HepG2 (cell line): Measurements from ENCODE around the gene PLIN3. TPM values are rescaled to one million over a fixed set of nuclear protein-coding genes. Genes with fewer than 3 reads are reported as not detected.

ENCODE experiments used
- ATAC-seq: fragments of 200-7000 bp; cut with Tn5 transposase; 3 replicates; pipeline ENCODE4 v1.9.1; 2020; ENCODE audit warnings: mild to moderate bottlenecking, moderate library complexity
- BruUV-seq: library from RNA; stranded (reverse); fragments of 400-500 nt; replicated peaks from 2 replicates; lab custom pipeline; 2021; lab: Mats Ljungman, UMichigan
- CTCF ChIA-PET: fragments of 300-600 bp; formaldehyde crosslinking; extraction: SDS; loops from one replicate; lab custom pipeline; 2021; ENCODE audit warnings: low total read pairs, inconsistent platforms, low intra/inter-chr PET ratio; lab: Yijun Ruan, JAX
- POLR2A ChIA-PET: fragments of 350-600 bp; sonication (Branson Sonifier 250); formaldehyde crosslinking; loops from one replicate; lab custom pipeline; 2020; ENCODE audit warnings: antibody characterized with exemption, inconsistent platforms; lab: Yijun Ruan, JAX
- DNase-seq: peaks from one replicate; pipeline ENCODE4 v3.0.0-alpha.2; 2015; ENCODE audit warnings: low spot score
- FAIRE-seq: peaks from 3 replicates; lab custom pipeline; 2011; peaks lifted over from hg19 to GRCh38; lab: Jason Lieb, UNC
- H2AFZ ChIP-seq: one replicate; pipeline ENCODE4 v1.6.1; 2011; ENCODE audit warnings: low read length, inconsistent platforms
- H3K27ac ChIP-seq: fragments of 300-600 bp; 3 replicates; pipeline ENCODE4 v1.8.0; 2011; ENCODE audit warnings: mixed run types, mild to moderate bottlenecking, mixed read lengths, low read length, inconsistent platforms; ENCODE audit not compliant: insufficient read depth; ENCODE audit errors: extremely low read length
- H3K27me3 ChIP-seq, 2 experiments: fragments of 200-600 bp in 1 of 2; 2 replicates in 1 of 2; 3 replicates in 1 of 2; pipeline versions ENCODE4 v1.6.0 to v1.8.0; 2011; ENCODE audit warnings: low read length in 2 of 2, mild to moderate bottlenecking in 2 of 2, moderate library complexity in 2 of 2, inconsistent platforms in 1 of 2; ENCODE audit not compliant: insufficient read depth in 2 of 2, control insufficient read depth in 1 of 2
- H3K36me3 ChIP-seq, 2 experiments: fragments of 200-600 bp in 1 of 2; replicated peaks in 1 of 2; 2 replicates in 1 of 2; 3 replicates in 1 of 2; pipeline versions ENCODE4 v1.5.1 to v1.8.0; 2011; ENCODE audit warnings: low read length in 2 of 2, inconsistent platforms in 1 of 2; ENCODE audit not compliant: insufficient read depth in 2 of 2, control insufficient read depth in 1 of 2
- H3K4me1 ChIP-seq: 2 replicates; pipeline ENCODE4 v1.5.1; 2012; ENCODE audit warnings: low read length, inconsistent platforms; ENCODE audit not compliant: insufficient read depth
- H3K4me2 ChIP-seq: 2 replicates; pipeline ENCODE4 v1.6.0; 2011; ENCODE audit warnings: low read depth, low read length, inconsistent platforms
- H3K4me3 ChIP-seq, 3 experiments: fragments of 200-600 bp in 1 of 3; sonication (generic), shearing (Covaris generic) in 1 of 3; replicated peaks in 1 of 3; 2 replicates each; pipeline ENCODE4 v1.5.1; 2011 to 2016; ENCODE audit warnings: low read length in 3 of 3, inconsistent platforms in 2 of 3, low read depth in 2 of 3, mild to moderate bottlenecking in 2 of 3, control low read depth in 1 of 3, mixed read lengths in 1 of 3; ENCODE audit not compliant: insufficient read depth in 1 of 3
- H3K79me2 ChIP-seq: one replicate; pipeline ENCODE4 v1.6.1; 2011; ENCODE audit warnings: low read length, inconsistent platforms; ENCODE audit not compliant: insufficient read depth
- H3K9ac ChIP-seq: 2 replicates; pipeline ENCODE4 v1.6.0; 2011; ENCODE audit warnings: mild to moderate bottlenecking, low read depth, low read length, inconsistent platforms; ENCODE audit not compliant: insufficient read depth
- H3K9me3 ChIP-seq: 2 replicates; pipeline ENCODE4 v1.5.1; 2012; ENCODE audit warnings: mild to moderate bottlenecking, low read length
- H4K20me1 ChIP-seq: 2 replicates; pipeline ENCODE4 v1.6.0; 2011; ENCODE audit warnings: inconsistent platforms, mild to moderate bottlenecking, low read length, moderate library complexity; ENCODE audit not compliant: insufficient read depth
- CENPT ChIP-seq: sonication (generic); formaldehyde crosslinking; IDR thresholded peaks from 2 replicates; pipeline ENCODE4 v1.8.0; 2022; ENCODE audit warnings: low read depth, mild to moderate bottlenecking, moderate library complexity, missing genetic modification reagents
- E2F2 ChIP-seq: sonication (generic); formaldehyde crosslinking; IDR thresholded peaks from 2 replicates; pipeline ENCODE4 v1.4.0; 2020; ENCODE audit warnings: missing genetic modification reagents, borderline replicate concordance
- E2F5 ChIP-seq: sonication (generic); formaldehyde crosslinking; conservative IDR thresholded peaks from 2 replicates; pipeline ENCODE4 v1.4.0; 2020; ENCODE audit warnings: missing genetic modification reagents
- GZF1 ChIP-seq: sonication (generic); formaldehyde crosslinking; IDR thresholded peaks from 2 replicates; pipeline ENCODE4 v1.5.1; 2020; ENCODE audit warnings: mild to moderate bottlenecking, missing genetic modification reagents
- KDM5B ChIP-seq: sonication (generic); formaldehyde crosslinking; IDR thresholded peaks from 2 replicates; pipeline ENCODE4 v1.4.0; 2020; ENCODE audit warnings: missing genetic modification reagents, mild to moderate bottlenecking, borderline replicate concordance
- NR2F1 ChIP-seq, 2 experiments: fragments of 450-650 bp in 1 of 2; formaldehyde crosslinking in 1 of 2; IDR thresholded peaks; 2 replicates each; pipeline versions ENCODE4 v1.5.0 to v1.6.1; 2016 to 2020; ENCODE audit warnings: mild to moderate bottlenecking in 1 of 2, missing compliant biosample characterization in 1 of 2, missing genetic modification reagents in 1 of 2, moderate library complexity in 1 of 2
- PHF21A ChIP-seq: sonication (generic); formaldehyde crosslinking; IDR thresholded peaks from 2 replicates; pipeline ENCODE4 v1.5.0; 2020; ENCODE audit warnings: mild to moderate bottlenecking, missing genetic modification reagents
- RCOR2 ChIP-seq: IDR thresholded peaks from 2 replicates; pipeline ENCODE4 v1.6.1; 2016; ENCODE audit warnings: missing biosample characterization, missing genetic modification reagents
- RNF2 ChIP-seq: fragments of 450-650 bp; conservative IDR thresholded peaks from 2 replicates; pipeline ENCODE4 v1.6.1; 2016; ENCODE audit warnings: low read depth
- XRCC5 ChIP-seq: fragments of 200-400 bp; formaldehyde crosslinking; optimal IDR thresholded peaks from 2 replicates; pipeline ENCODE3; 2017; ENCODE audit warnings: mild to moderate bottlenecking, low read length
- ZEB1 ChIP-seq: IDR thresholded peaks from 2 replicates; pipeline ENCODE4 v1.6.1; 2012; ENCODE audit warnings: mild to moderate bottlenecking, low read depth, inconsistent platforms; ENCODE audit not compliant: insufficient replicate concordance
- ZFX ChIP-seq: sonication (generic); formaldehyde crosslinking; IDR thresholded peaks from 2 replicates; pipeline ENCODE4 v1.4.0; 2020; ENCODE audit warnings: mild to moderate bottlenecking, low read depth, missing genetic modification reagents, moderate library complexity
- ZIK1 ChIP-seq: sonication (generic); formaldehyde crosslinking; IDR thresholded peaks from 2 replicates; pipeline ENCODE4 v1.5.0; 2020; ENCODE audit warnings: mild to moderate bottlenecking, low read depth, missing genetic modification reagents, borderline replicate concordance
- ZNF234 ChIP-seq: sonication (generic); formaldehyde crosslinking; conservative IDR thresholded peaks from 2 replicates; pipeline ENCODE4 v1.5.1; 2020; ENCODE audit warnings: mild to moderate bottlenecking, missing genetic modification reagents
- ZNF557 ChIP-seq: sonication (generic); formaldehyde crosslinking; IDR thresholded peaks from 2 replicates; pipeline ENCODE4 v1.4.0; 2020; ENCODE audit warnings: missing genetic modification reagents
- ZNF589 ChIP-seq: sonication (generic); formaldehyde crosslinking; conservative IDR thresholded peaks from 2 replicates; pipeline ENCODE4 v1.8.0; 2022; ENCODE audit warnings: mild to moderate bottlenecking, moderate library complexity, missing genetic modification reagents
- ZSCAN21 ChIP-seq: sonication (generic); formaldehyde crosslinking; IDR thresholded peaks from 2 replicates; pipeline ENCODE4 v1.8.0; 2022; ENCODE audit warnings: mild to moderate bottlenecking, missing genetic modification reagents, moderate library complexity, borderline replicate concordance
- WGBS: methylation state at CpG from one replicate; pipeline ENCODE4 v1.1.6; 2017; ENCODE audit warnings: low lambda C conversion rate; 5-methylcytosine and 5-hydroxymethylcytosine counted together
- in situ Hi-C: cut with HindIII; loops from 2 replicates; pipeline ENCODE4 v1.10.0; 2017; ENCODE audit warnings: low pct_unique_long_range_greater_than_20kb; ENCODE audit not compliant: extremely low pct_ligation_motif_present
- intact Hi-C: fragments of 100-400 bp; cut with micrococcal nuclease; formaldehyde crosslinking; loops from one replicate; pipeline ENCODE4 v1.10.0; 2022; ENCODE audit not compliant: unreplicated experiment
- polyA plus RNA-seq, 8 experiments: library from polyadenylated mRNA; depleted of rRNA in 3 of 8; stranded (reverse) in 7 of 8; unstranded in 1 of 8; fragments of >200 nt; fragmentation: Illumina TruSeq in 4 of 8; extraction: Trizol in 4 of 8; gene quantifications; 2 replicates each; pipeline versions ENCODE4 v1.2.1 to v1.2.3, GENCODE V29; 2011 to 2016; ENCODE audit warnings: low read depth in 4 of 8, missing spikeins in 1 of 8, mixed read lengths in 1 of 8; ENCODE audit not compliant: insufficient read depth in 1 of 8
- total RNA-seq, 5 experiments: library from RNA; depleted of rRNA; stranded (reverse); fragments of >200 nt; fragmentation: Illumina TruSeq; extraction: Trizol; gene quantifications; 2 replicates each; pipeline ENCODE4 v1.2.3, GENCODE V29; 2016; ENCODE audit warnings: low read depth in 1 of 5
- TF ChIP-seq, protein P1 (sequence below): sonication (generic); formaldehyde crosslinking; IDR thresholded peaks from 2 replicates; pipeline ENCODE4 v1.4.0; 2020; ENCODE audit warnings: missing genetic modification reagents

PLIN3 gene
- total and polyA plus RNA-seq, 2 of the 13 experiments (the other 11 are each of a cell fraction or from before 2014, with no cell fraction given), result 49.3 to 57.9 TPM

GRCh38 chr19:4909156-4909896 lies 41.9 kb upstream of the PLIN3 start, which contains the start of gene UHRF1 (continued):
- 0 out of 2 replicates have a peak, but pooled peaks have one; percentile 30 for TF ChIP-seq ZNF589 (CRISPR knock-in tag)
- peak; percentile 85; the same call in 1 of the 2 replicates for TF ChIP-seq ZNF557 (CRISPR knock-in tag)
- TF ChIP-seq ZNF234 (CRISPR knock-in tag), result 0 out of 2 replicates have a peak, but pooled peaks have one; percentile 83
- peak; percentile 47; the same call in 1 of the 2 replicates for TF ChIP-seq KDM5B (CRISPR knock-in tag)
- TF ChIP-seq PHF21A, result 0 out of 2 replicates have a peak, but pooled peaks have one; percentile 36

GRCh38 chr19:4908781-4909155 lies 41.3 kb upstream of the PLIN3 start:
- no peaks in the 10 kb centered on the region for H3K27me3 ChIP-seq
- peak overlapping the region; percentile 85 for H3K4me2 ChIP-seq
- H2AFZ ChIP-seq, result no peak overlapping the region
- H3K4me3 ChIP-seq, result peak overlapping the region; percentile 44 to 79 (median 79)
- DNase-seq (peak; percentile 58), ATAC-seq (peak; percentile 44), FAIRE-seq (no peak)
- BruUV-seq, result no TSS peak
- WGBS, result 2% methylated on average over 9 of the region's 15 CpGs
- peaks cover 84% of the 10 kb centered on the region for H3K4me1 ChIP-seq
- H3K9me3 ChIP-seq, result no peaks in the 10 kb centered on the region
- ChIA-PET CTCF (no interaction called here), POLR2A (interaction anchor here (0.5 to 1.2 kb wide), 3 partner anchors 10 to 45 kb away, joined by 3 read pairs; no protein-coding TSS in a partner anchor)
- intact Hi-C loops, result no loop called here
- H3K27ac ChIP-seq, result peak overlapping the region; percentile 88
- H3K9ac ChIP-seq, result peak overlapping the region; percentile 68
- in situ Hi-C loops, result no loop called here
- peaks cover 35% of the 10 kb centered on the region for H3K79me2 ChIP-seq
- H4K20me1 ChIP-seq, result 0 out of 2 replicates have a peak, but pooled peaks cover 2% of the 10 kb centered on the region
- peaks cover 0 to 13% of the 10 kb centered on the region in 2 experiments; a peak in 2 of 5 replicates for H3K36me3 ChIP-seq
- TF ChIP-seq CENPT (CRISPR knock-in tag), result 0 out of 2 replicates have a peak, but pooled peaks have one; percentile 32
- TF ChIP-seq, protein P1, sequence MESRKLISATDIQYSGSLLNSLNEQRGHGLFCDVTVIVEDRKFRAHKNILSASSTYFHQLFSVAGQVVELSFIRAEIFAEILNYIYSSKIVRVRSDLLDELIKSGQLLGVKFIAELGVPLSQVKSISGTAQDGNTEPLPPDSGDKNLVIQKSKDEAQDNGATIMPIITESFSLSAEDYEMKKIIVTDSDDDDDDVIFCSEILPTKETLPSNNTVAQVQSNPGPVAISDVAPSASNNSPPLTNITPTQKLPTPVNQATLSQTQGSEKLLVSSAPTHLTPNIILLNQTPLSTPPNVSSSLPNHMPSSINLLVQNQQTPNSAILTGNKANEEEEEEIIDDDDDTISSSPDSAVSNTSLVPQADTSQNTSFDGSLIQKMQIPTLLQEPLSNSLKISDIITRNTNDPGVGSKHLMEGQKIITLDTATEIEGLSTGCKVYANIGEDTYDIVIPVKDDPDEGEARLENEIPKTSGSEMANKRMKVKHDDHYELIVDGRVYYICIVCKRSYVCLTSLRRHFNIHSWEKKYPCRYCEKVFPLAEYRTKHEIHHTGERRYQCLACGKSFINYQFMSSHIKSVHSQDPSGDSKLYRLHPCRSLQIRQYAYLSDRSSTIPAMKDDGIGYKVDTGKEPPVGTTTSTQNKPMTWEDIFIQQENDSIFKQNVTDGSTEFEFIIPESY (CRISPR knock-in tag), result 0 out of 2 replicates have a peak, but pooled peaks have one; percentile 4
- peak; percentile 95 for TF ChIP-seq E2F5 (CRISPR knock-in tag)
- TF ChIP-seq NR2F1 (CRISPR knock-in tag; IDR thresholded peaks at IDR 0.05), result no peak
- peak; percentile 63; the same call in 1 of the 2 replicates for TF ChIP-seq ZFX (CRISPR knock-in tag)
- TF ChIP-seq ZSCAN21, result 0 out of 2 replicates have a peak, but pooled peaks have one; percentile 5
- no peak for TF ChIP-seq GZF1 (CRISPR knock-in tag)
- peak; percentile 50 for TF ChIP-seq XRCC5
- TF ChIP-seq ZEB1, result no peak
- no peak for TF ChIP-seq ZIK1 (CRISPR knock-in tag)
- TF ChIP-seq RNF2, result peak; percentile 6; the same call in 1 of the 2 replicates
- TF ChIP-seq RCOR2 (CRISPR knock-in tag), result 0 out of 2 replicates have a peak, but pooled peaks have one; percentile 29
- TF ChIP-seq E2F2 (CRISPR knock-in tag), result peak; percentile 97; the same call in 1 of the 2 replicates
